ENCODE measurements around the gene MTA3. TPM values are rescaled to one million over a fixed set of nuclear protein-coding genes. Genes with fewer than 3 reads are reported as not detected.

The MTA3 gene
- total RNA-seq, 1 experiment from 2014 or later, result 57.1 TPM

DNA sequence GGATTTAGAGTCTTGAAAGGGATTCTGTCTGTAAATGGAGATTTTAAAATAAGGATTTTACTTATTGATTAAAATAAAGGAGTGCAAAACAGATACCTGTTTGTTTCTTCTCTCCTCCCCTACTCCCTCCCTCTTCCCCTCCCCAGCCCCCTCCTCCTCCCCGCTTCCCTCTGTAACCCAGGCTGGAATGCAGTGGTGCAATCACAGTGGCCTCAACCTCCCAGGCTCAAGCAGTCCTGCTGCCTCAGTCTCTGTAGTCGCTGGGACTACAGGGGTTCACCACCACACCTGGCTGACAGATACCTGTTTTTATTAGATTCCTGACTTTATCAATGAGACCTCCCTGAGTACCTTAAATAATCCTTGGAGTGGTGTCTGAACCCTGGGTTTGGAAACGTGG lies 138.4 kb downstream of the MTA3 start:
- no peaks in the 10 kb centered on the region for H3K36me3 ChIP-seq (ENCODE audit: insufficient read depth, low read length, poor library complexity, severe bottlenecking)
- POLR2A ChIA-PET (ENCODE audit: low non-redundant PET), result no interaction called here
- no TSS peak for BruUV-seq (replicated peaks)
- no peak overlapping the region for H3K27ac ChIP-seq (ENCODE audit: low read depth, low read length, poor library complexity, severe bottlenecking)
- H3K4me1 ChIP-seq (ENCODE audit: insufficient read depth, low read length, poor library complexity, severe bottlenecking), result no peaks in the 10 kb centered on the region
- TF ChIP-seq EZH2 (IDR thresholded peaks at IDR 0.05; ENCODE audit: borderline replicate concordance, low read depth, low read length, poor library complexity, severe bottlenecking), result no peak
- TF ChIP-seq, protein P1, sequence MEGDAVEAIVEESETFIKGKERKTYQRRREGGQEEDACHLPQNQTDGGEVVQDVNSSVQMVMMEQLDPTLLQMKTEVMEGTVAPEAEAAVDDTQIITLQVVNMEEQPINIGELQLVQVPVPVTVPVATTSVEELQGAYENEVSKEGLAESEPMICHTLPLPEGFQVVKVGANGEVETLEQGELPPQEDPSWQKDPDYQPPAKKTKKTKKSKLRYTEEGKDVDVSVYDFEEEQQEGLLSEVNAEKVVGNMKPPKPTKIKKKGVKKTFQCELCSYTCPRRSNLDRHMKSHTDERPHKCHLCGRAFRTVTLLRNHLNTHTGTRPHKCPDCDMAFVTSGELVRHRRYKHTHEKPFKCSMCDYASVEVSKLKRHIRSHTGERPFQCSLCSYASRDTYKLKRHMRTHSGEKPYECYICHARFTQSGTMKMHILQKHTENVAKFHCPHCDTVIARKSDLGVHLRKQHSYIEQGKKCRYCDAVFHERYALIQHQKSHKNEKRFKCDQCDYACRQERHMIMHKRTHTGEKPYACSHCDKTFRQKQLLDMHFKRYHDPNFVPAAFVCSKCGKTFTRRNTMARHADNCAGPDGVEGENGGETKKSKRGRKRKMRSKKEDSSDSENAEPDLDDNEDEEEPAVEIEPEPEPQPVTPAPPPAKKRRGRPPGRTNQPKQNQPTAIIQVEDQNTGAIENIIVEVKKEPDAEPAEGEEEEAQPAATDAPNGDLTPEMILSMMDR (conservative IDR thresholded peaks at IDR 0.05; ENCODE audit: low read depth, low read length), result no peak
- no peaks in the 10 kb centered on the region for H3K9me3 ChIP-seq (ENCODE audit: low read depth, low read length, poor library complexity, severe bottlenecking)
- no peaks in the 10 kb centered on the region for H3K27me3 ChIP-seq (replicated peaks; ENCODE audit: insufficient read depth, low read depth, low read length, poor library complexity)
- H3K4me3 ChIP-seq (ENCODE audit: low read depth, low read length, poor library complexity, severe bottlenecking), result no peak overlapping the region
- CTCF ChIA-PET, result interaction anchor here (0.5 kb wide), 1 partner anchor 46 kb away, joined by 20 read pairs; no protein-coding TSS in a partner anchor
- intact Hi-C loops (cut with micrococcal nuclease; ENCODE audit: unreplicated experiment), result no loop called here
- DNase-seq (ENCODE audit: low spot score), result no peak

DNA sequence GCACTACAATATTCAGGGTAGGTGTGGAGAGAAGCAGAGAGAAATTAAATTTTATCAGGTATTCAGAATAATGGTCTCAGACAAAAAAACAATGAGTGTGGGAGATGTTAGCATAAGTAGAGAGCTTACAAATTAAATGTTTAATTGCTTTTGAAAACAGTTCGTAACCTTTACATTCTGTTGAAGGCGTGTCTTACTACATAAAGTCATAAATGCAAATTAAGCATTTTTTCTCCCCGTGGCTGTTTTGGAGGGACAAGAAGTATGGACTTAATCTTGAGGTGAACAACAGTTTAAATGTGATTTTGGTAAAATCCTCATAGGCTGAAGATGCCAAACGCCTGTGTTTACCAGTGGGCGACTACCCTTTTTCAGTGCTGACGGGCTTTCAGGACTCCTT lies 139.7 kb downstream of the MTA3 start:
- H3K9me3 ChIP-seq (ENCODE audit: low read depth, low read length, poor library complexity, severe bottlenecking), result no peaks in the 10 kb centered on the region
- TF ChIP-seq, protein P1 (conservative IDR thresholded peaks at IDR 0.05; ENCODE audit: low read depth, low read length), result no peak
- no peak for TF ChIP-seq EZH2 (IDR thresholded peaks at IDR 0.05; ENCODE audit: borderline replicate concordance, low read depth, low read length, poor library complexity, severe bottlenecking)
- ChIA-PET CTCF (no interaction called here), POLR2A (ENCODE audit: low non-redundant PET) (no interaction called here)
- no peak overlapping the region for H3K4me3 ChIP-seq (ENCODE audit: low read depth, low read length, poor library complexity, severe bottlenecking)
- DNase-seq (ENCODE audit: low spot score), result no peak
- no peaks in the 10 kb centered on the region for H3K36me3 ChIP-seq (ENCODE audit: insufficient read depth, low read length, poor library complexity, severe bottlenecking)
- H3K27ac ChIP-seq (ENCODE audit: low read depth, low read length, poor library complexity, severe bottlenecking), result no peak overlapping the region
- no peaks in the 10 kb centered on the region for H3K4me1 ChIP-seq (ENCODE audit: insufficient read depth, low read length, poor library complexity, severe bottlenecking)
- H3K27me3 ChIP-seq (replicated peaks; ENCODE audit: insufficient read depth, low read depth, low read length, poor library complexity), result no peaks in the 10 kb centered on the region
- intact Hi-C loops (cut with micrococcal nuclease; ENCODE audit: unreplicated experiment), result no loop called here
- no TSS peak for BruUV-seq (replicated peaks)

DNA sequence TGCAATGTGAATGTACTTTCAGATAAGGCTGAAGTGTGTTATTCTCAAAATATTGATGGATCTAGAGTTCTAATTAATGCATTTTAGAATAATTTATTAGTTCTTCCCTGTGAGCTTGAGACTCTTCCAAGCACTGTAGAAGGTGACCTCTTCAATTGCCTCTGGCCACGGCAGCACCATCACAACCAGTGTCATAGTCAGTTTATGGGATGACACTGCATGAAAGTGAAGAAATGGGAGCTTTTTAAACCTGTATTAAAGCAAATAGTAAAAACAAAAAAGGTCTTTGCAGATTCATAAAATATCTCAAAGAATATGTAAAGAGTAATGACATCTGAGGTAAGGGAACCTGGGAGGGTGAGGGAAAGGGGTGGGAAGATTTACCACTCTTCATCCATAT lies 143.5 kb downstream of the MTA3 start:
- no peak overlapping the region for H3K27ac ChIP-seq (ENCODE audit: low read depth, low read length, poor library complexity, severe bottlenecking)
- BruUV-seq (replicated peaks), result no TSS peak
- no peak for DNase-seq (ENCODE audit: low spot score)
- TF ChIP-seq, protein P1 (conservative IDR thresholded peaks at IDR 0.05; ENCODE audit: low read depth, low read length), result no peak
- H3K4me1 ChIP-seq (ENCODE audit: insufficient read depth, low read length, poor library complexity, severe bottlenecking), result no peaks in the 10 kb centered on the region
- no peaks in the 10 kb centered on the region for H3K9me3 ChIP-seq (ENCODE audit: low read depth, low read length, poor library complexity, severe bottlenecking)
- H3K36me3 ChIP-seq (ENCODE audit: insufficient read depth, low read length, poor library complexity, severe bottlenecking), result no peaks in the 10 kb centered on the region
- POLR2A ChIA-PET (ENCODE audit: low non-redundant PET), result no interaction called here
- CTCF ChIA-PET, result no interaction called here
- H3K27me3 ChIP-seq (replicated peaks; ENCODE audit: insufficient read depth, low read depth, low read length, poor library complexity), result no peaks in the 10 kb centered on the region
- intact Hi-C loops (cut with micrococcal nuclease; ENCODE audit: unreplicated experiment), result no loop called here
- no peak overlapping the region for H3K4me3 ChIP-seq (ENCODE audit: low read depth, low read length, poor library complexity, severe bottlenecking)

All from A673 (cell line).